ENCODE results near the gene GUCA2A.
"Not testable (repeated sequence)": the region's sequence is repeated elsewhere in the genome, so short reads cannot be mapped to it uniquely, and the experiment has no call there.

The GUCA2A gene, protein sequence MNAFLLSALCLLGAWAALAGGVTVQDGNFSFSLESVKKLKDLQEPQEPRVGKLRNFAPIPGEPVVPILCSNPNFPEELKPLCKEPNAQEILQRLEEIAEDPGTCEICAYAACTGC

DNA sequence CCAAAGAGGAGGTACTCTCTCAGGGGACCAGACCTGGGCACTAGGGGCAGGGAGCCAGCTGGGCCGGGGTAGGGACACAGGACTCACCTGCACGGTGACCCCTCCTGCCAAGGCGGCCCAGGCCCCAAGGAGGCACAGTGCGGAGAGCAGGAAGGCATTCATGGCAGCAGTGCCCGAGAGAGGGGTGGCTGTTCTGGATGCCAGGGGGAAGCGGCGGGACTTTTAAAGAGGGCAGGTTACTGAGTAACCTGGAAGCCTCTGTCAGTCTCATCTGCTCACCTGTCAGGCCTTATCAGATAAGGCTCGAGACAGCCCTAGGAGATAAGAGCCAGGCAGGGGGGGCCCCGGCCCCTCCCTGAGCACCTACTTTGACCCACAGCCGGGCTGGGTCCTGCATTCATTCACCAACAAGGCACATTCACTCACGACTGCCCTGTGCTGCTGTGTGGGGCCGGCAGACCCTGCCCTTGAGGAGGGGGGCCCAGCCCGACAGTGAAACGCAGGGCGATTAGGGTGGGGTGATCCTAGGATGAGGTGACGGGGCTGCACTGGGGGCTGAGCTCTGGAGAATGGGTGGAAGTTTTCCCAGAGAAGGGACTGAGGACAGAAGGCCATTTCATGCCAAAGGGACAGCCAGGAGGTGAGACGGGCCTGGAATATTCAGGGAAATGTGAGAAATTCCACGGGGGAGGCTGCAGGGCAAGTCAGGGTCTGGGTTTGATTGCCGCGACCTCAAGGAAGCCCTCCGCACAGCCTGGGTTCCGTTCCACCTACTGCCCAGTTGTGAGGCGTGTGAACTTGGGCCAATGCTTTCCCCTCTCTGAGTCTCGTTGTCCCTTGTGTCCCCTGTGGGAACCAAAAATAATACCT is at the start of gene GUCA2A:
TSS of gene GUCA2A (minus strand) at position 195 of the 870 bp plus-strand sequence. CDS start at position 162, 33 bp downstream.
- no peak for DNase-seq

DNA sequence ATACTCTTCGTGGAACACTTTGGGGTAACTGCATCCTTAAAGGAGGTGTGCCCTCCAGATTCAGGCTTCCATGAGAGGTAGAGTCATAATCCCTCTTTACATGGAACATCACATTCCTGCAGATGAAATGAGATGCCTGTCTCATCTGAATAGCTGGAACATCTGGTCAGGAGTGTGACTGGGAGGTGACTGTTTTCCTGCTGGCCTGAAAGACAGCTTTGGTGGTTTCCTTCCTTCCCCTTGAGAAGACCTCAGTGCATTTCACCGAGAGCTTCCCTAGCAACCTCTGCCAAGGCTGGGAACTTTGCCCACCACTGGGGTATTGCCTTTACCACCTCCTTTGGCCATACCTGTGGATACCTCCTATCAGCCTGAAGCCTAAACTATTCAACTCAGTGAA is 46.7 kb upstream of the GUCA2A start:
- DNase-seq, result no peak

DNA sequence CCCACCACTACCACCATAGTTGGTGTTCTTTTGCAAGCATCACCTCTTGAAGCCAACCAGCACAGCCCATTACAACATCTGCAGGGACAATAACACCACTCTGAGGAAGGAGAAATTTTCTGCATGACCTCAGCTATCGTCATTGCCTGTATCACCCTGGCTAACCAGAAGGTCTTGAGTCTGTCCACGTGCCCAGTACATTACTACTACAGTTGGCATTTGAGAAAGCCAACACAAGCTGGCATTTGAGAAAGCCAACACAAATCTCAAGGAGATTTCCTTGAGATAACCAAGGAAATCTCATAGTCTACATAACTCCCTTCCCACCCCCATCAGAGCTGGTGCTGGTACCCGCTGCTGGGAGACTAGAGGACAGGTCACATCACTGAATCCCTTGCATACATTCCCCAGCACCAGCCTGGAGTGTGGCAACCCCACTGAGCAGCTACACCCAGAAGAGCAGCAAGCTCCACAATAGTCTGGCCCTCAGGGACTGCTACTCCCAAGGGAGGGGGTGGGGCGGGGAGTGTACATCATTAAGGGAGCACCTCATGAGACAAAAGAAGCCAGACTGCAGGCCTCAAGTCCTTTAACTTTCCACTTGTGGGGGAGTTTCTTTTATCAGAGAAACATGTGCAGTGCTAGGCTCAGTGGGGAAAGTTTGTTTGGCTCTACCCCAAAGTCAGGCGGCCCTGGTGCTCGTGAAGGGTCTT is 46.0 kb upstream of the GUCA2A start:
- DNase-seq, result no peak

DNA sequence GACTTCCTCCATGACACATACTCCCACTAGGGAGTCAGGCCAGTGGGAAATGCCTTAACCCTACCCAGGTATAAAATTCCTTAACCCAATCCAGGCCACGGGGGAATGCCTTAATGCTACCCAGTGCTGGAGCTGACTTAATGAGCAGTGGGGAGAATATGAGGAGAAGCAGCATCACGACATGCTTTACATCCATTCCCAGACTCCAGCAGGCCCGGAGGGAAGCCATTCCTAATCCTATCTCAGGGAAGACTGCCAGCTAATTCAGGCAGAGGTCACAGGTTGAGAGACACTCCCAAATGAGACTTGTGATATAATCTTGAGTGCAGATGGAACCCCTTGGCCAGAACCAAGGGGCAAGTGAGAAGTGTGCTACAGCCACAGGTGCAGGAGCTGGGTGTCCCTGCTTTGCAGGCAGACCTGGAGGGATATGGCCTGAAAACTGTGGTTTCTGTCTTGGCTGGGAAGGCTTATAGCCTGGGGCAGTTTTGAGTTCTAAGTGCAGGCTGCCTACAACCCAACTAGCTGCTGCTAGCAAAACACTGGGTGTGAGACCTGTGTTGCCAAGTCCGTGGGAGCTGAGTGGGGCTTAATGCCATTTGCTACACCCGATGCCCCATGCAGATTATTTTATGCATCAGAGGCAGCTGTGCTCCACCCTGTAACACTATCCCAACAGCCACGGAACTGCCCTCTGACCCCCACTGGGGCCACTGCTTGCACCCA is 45.1 kb upstream of the GUCA2A start:
- no peak for DNase-seq

DNA sequence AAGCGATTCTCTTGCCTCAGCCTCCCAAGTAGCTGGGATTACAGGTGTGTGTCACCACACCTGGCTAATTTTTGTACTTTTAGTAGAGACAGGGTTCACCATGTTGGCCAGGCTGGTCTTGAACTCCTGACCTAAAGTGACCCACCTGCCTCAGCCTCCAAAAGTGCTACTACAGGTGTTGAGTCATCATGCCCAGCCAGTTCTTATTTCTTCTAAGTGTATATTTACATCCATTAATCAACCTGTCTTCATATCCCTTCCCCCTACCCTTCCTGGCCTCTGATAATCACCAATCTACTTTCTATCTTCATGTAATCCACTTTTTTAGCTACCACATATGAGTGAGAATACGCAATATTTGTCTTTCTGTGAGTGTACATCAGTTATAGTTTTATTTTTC is 42.4 kb upstream of the GUCA2A start:
- DNase-seq, result not testable (repeated sequence)

DNA sequence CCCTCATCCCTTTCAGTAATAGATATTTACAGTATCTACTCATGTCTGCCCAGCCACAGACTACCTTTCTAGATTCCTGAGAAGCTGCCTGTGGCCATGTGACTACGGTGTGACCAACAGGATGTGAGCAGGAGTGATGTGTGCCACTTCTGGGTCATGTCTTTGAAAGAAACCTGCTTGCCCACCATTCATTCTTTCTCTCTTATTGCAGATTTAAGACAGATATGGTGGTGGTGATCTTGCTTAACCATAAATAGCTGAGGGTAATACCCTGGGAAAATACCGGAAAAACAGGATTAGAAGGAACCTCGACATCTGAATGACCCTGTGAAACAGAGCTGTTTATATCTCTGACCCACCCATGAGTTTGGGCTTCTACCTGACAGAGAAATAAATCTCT is 41.6 kb upstream of the GUCA2A start:
- DNase-seq, result no peak

DNA sequence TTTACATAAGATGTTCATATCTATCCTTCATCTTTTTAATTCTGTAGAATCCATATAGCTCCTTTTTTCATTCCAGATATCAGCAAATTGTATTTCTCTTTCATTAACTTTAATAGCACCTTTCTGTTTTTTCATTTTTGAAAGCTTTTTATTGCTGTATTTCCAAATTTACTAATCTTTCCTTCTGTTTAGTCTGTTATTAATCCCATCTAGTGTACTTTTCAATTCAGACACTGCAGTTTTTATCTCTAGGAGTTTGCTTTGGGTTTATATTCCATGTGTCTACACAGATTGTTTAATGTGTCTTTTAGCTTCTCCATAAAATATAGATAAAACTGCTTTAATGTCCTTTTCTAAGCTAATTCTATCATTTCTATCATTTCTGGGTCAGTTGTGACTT is 37.4 kb upstream of the GUCA2A start:
- no peak for DNase-seq

DNA sequence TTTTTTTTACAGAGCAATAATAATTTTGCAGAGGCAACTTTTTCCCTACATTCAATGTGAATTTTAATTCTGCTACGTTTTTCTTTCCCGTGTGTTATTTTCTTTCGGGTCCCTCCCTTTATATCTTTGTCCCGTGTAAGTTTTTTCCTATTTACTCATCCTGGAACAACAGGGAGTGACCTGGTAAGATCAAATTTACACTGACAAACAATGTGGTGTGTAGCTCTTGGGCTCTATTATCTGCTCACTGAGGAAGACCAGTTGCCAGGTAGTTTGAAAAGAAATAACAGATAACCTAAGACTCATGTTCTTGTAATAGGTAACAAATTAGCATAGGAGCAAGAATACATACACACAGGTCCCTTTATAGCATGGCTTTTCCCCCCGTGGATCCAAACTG is 33.7 kb upstream of the GUCA2A start:
- no peak for DNase-seq

DNA sequence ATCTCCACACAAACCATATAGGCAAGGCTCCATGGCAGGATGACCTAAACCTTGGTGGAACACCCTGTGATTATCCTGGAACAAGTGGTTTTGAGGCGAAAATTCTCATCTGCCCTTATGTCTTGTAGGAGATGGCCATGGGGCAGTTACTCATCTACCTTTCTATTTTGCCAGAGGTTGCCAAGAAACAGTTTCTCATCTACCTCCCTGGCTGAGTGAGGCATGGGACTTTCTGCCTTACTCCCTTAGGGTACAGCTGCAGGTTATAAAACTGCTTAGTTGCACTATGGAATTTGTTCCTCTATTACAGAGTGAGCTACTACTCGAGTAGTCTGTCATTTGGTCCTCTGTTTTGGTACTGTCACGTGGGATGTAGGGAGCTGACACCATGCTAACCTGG is 31.3 kb upstream of the GUCA2A start:
- DNase-seq, result no peak

DNA sequence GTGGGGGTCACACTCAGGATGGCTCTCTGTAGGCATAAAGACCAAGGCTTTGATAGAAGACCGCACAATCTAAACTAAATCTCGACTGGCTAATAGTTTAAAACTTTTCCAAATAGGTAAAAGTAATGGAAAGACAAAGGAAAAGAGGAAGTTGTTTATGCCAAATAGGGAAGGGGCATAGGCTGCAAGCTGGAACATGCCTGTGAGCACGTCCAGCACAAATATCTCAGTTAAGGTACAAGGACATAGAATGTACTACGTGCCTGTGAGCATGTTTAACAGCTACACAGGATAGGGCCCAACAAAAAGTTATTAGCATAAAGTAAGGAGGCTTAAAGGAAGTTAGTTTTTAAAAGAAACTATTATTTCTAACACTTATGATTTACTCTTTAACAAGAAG is 27.6 kb upstream of the GUCA2A start:
- DNase-seq, result no peak

DNA sequence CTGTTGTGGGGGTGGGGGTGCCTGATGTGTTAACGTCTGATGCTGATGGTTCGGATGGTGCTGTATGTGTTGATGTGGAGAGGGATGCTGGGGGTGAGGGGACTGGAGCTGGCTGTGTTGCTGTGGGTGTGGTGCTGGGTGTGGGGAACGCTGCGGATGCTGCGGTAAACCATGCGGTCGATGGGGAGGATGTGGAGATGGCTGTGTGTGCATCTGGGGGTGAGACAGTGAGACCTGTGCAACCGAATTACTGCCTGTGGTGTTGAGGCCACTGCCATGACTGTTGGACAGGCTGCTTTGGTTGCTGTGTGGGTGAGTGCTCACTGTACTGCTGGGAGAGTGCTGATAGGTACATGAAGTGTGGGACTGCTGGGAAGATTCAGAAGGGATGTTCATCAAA is 26.8 kb upstream of the GUCA2A start:
- DNase-seq, result no peak

DNA sequence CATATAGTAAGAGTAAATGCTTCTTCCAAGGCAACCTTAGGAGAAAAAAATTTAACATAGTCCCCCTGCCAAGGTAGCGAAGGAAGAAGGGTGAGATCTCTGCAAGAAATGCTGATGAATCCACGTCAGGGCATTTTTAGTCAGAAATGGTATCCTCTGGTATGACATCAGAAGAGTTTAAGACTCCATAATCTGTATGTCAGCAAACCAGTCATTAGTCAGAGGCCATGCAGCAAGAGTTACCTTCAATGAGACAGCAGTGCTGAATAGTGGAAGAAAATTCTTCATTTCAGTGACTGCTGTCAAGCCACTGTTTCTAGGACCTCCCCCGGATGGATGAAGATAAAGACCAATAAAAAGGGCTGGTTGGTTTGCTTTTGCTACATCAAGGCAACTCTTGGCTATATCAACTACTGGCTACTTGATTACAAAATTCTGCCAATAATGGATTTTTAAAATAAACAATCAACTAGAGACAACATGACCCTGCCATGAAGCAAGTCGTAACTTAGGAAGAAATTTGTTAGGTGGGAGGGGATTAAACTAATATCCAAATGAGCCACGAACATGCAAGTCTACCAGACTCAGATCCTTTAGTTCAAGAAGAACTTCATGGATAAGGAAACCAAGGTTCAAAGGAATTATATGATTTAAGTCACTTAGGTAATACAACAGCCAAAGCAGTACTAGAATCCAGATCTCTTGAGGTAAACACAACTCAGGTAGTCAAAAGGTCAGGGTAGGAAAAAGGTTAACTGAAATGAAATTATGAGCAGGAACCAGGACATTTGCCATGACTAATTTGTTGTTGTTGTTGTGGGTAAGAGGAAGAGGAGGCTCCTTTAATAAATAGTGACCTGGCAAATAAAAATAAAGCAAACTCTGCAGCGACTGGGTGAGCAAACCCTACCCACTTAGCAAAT is 25.6 kb upstream of the GUCA2A start:
- DNase-seq, result no peak

DNA sequence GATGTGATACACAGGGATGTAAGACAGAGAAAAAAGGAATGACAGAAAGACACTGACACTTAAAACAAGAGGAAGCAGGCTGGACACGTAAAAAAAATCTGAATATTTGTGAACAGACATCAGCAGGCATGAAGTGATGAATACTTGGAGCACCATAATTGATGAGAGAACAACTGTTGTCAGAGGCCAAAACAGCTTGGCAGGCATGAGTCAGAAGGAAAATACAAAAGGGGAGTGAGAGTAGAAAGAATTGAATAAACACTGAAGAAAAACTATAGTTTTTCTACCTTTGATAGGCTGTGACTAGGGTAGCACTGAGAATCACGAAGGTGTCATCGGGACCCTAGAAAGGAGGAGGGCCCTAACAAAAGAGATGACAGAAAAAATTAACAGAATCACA is 21.6 kb upstream of the GUCA2A start:
- DNase-seq, result no peak

DNA sequence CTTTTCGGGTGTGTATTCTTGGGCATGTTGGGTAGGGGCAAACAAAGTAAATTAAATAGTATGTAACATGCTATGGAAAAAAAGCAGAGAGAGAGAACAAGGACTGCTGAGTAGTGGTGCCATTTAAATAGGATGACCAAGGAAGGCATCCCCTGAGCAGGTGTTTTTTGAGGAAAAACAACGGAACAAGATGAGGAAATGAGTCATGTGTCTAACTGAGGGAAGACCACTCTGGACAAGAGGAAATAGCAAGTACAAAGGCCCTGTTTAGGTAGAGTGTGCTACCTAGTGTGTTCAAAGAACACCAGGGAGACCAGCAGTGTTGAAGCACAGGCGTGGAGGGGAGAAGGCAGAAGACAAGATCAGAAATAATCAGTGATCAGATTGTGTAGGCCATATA is 20.1 kb upstream of the GUCA2A start:
- DNase-seq, result no peak

DNA sequence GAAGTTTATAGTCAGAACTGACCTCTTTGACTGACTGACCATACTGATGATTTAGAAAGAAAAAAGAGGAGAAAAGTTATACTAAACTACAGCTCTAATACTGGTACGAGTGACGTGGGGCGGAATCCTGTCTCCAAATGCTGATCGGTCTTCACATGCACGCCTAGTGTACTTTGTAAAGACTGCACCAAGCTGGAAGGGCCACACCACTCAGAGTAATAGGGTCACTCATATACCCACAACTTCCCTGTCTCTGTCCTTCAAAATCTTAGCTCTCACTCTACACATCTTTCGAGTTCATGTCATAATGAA is 19.4 kb upstream of the GUCA2A start:
- DNase-seq, result no peak

DNA sequence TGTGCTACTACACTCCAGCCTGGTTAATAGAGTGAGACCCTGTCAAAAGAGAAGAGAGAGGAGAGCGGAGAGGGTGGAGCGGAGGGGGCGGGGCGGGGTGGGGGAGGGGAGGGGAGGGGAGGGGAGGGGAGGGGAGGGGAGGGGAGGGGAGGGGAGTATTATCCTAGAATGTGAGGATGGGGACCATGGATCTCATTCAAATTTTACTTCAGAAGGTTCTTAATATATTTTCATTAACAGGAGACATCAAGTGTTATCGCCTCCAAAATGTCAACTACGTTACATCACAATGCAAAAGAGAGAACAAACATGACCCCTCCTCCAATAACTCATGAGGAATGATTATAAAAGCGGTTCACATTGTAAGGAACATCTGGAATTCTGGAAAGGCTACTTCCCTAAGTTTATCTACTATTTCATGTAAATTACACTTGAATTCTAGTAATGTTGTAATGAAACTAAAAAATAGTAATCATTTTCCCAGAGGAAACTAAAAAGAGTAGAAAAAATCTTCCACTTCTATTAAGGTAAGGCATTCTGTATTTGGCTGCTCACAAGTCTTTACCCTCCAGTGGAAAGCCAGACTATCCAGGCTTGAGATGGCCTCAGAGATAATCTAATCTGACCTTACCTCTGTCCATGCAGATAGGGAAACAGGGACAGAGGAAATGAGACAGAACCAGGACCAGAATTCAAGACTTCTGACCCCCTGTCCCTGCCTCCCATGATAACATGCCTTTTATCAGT is 18.8 kb upstream of the GUCA2A start:
- no peak for DNase-seq

DNA sequence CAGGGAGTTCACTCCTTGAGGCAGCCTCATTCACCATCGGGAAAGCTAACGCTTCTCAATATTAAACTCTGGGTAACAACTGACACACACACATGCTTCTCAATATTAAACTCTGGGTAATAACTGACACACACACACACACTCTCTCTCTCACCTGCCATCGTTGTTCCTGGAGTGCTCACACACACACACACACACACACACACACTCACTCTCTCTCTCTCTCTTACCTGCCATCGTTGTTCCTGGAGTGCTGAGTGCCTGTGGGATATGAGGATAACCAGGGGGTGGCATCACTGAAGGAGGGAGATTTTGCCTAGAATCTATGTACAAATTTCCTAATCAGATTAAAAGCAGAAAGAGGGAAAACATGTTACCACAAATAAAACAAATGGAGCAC is 17.1 kb upstream of the GUCA2A start:
- no peak for DNase-seq

DNA sequence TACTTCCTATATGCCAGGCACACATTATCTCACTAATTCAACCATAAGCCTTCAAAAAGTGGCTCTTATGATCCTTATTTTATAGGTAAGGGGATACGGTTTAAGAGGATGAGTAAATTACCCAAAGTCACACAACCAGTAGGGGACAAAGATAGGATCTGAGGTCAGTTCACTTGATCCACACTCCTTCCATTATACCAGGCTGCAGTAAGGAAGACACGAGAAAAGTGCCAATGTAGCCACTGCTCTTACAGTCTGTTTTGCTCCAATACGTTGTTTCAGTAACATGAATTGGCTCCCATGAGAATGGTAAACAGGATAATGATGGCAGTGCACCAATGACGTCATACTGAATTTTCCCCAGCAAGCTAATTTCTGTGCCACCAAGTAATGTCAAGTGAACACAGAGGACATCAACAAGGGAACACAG is 15.4 kb upstream of the GUCA2A start:
- no peak for DNase-seq

DNA sequence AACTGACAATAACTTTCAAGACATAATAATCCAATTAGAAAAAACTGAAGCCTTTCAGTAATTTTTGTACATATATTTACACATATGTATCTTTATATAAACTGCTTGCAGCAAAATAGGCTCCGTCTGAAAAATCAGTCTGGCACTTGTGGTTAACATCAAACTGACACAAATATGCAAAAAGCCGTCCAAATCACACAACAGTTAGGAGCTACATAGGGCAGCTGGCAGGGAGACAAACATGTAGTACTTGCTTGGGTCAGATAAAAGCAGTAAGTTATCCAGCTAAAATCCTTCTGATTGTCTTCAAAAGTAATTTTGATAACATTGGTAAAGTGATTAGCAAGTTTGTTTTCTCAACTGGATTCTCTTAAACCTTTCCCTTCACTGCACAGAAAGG is 14.7 kb upstream of the GUCA2A start:
- no peak for DNase-seq

DNA sequence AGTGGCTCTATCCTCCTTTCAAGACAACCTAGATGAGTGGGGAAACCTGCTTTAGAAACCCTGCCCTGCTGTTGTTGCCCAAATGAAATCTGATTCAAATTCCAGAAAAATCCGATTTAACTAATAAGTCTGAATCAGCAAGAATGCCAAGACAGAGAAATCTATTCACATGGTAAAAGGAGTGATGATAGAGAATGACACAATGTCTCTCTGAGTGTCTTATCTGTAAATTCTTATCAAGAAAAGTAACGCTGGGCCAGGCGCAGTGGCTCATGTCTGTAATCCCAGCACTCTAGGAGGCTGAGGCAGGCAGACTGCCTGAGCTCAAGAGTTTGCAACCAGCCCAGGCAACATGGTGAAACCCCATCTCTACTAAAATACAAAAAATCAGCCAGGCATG is 13.7 kb upstream of the GUCA2A start:
- DNase-seq, result no peak

DNA sequence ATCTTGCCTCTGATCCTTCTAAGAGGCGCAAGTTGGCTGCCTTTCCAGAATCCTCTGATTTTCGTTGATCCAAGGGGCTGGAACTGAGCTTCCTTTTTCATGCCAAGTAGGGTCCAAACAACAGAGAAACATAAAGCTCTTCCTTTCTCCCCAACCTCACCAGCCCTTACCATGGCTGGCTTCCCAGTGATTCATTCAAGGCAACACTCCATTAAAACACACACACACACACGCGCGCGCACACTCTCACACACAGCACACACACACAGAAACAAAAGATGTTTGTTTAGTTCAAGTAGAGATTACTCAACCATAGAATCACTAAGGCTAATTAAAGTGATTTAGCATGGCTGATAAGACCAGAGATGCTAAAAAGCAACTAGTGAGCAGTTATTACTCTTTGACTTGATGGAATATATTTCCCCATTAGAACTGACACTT is 13.0 kb upstream of the GUCA2A start:
- no peak for DNase-seq

Data from stimulated activated CD4-positive, alpha-beta T cell treated with anti-CD3 and anti-CD28 coated beads, Interleukin-4, amount 100 ng/mL, for 24 hours (primary cell).